HepG2 (cell line): ENCODE results near the gene MAP2K1.

Experiments used
- AGO1 ChIP-seq: fragments of 200-400 bp; formaldehyde crosslinking; IDR thresholded peaks from 2 replicates; pipeline ENCODE4 v1.6.1; 2017; ENCODE audit warnings: mild to moderate bottlenecking, low read depth, low read length, moderate library complexity; ENCODE audit not compliant: poor library complexity, severe bottlenecking
- IKZF1 ChIP-seq: fragments of 450-650 bp; IDR thresholded peaks from 2 replicates; pipeline ENCODE4 v1.7.1; 2016
- KDM1A ChIP-seq: IDR thresholded peaks from 2 replicates; pipeline ENCODE4 v1.6.1; 2016; ENCODE audit warnings: missing compliant biosample characterization
- NKX3-1 ChIP-seq: sonication (generic); formaldehyde crosslinking; IDR thresholded peaks from 2 replicates; pipeline ENCODE4 v1.5.0; 2020; ENCODE audit warnings: missing genetic modification reagents
- ZNF274 ChIP-seq: sonication (generic); formaldehyde crosslinking; IDR thresholded peaks from 2 replicates; pipeline ENCODE4 v1.5.1; 2020; ENCODE audit warnings: mild to moderate bottlenecking, missing genetic modification reagents
- ZSCAN29 ChIP-seq: sonication (generic); formaldehyde crosslinking; conservative IDR thresholded peaks from 2 replicates; pipeline ENCODE4 v1.4.0; 2020; ENCODE audit warnings: mild to moderate bottlenecking, missing genetic modification reagents
- TF ChIP-seq, protein P1 (sequence below): sonication (generic); formaldehyde crosslinking; IDR thresholded peaks from 2 replicates; pipeline ENCODE4 v1.5.0; 2020; ENCODE audit warnings: mild to moderate bottlenecking, missing genetic modification reagents, moderate library complexity
- TF ChIP-seq, protein P2 (sequence below): sonication (generic); formaldehyde crosslinking; IDR thresholded peaks from 2 replicates; pipeline ENCODE4 v1.5.1; 2020; ENCODE audit warnings: mild to moderate bottlenecking, missing genetic modification reagents, moderate library complexity
- TF ChIP-seq, protein P3 (sequence below): sonication (generic); formaldehyde crosslinking; IDR thresholded peaks from 2 replicates; pipeline ENCODE4 v1.4.0; 2020; ENCODE audit warnings: low read depth, mild to moderate bottlenecking, missing genetic modification reagents
- TF ChIP-seq, protein P4 (sequence below): sonication (generic); formaldehyde crosslinking; IDR thresholded peaks from 2 replicates; pipeline ENCODE4 v1.8.0; 2022; ENCODE audit warnings: mild to moderate bottlenecking, missing genetic modification reagents, borderline replicate concordance

DNA sequence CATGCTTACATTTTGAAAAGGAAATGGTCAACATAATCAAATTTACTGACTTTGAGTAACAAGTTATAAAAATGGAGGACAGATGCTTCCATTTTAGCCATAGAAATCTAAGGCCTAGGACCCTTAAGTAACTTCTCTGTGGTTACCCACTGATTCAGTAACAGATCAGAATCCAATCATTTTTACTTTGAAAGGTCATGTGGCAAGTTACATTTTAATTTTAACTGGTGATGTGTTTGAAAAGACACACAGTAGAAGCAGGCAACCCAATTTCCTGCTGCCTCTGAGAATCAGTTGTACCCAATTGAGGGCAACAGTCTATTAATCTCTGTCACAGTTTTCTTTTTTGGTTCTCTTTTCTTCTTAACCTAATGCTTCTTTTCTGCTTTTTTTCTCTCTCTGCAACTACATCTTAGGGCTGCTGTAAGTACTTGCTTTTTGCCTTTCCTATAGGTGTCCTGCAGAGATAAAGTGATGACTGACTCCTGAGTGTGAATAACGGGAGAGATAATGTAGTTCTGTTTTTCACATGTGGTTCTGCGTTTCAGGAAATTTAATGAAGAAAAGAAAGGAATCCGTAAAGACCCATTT lies 121.7 kb downstream of the MAP2K1 start:
- TF ChIP-seq, protein P1, sequence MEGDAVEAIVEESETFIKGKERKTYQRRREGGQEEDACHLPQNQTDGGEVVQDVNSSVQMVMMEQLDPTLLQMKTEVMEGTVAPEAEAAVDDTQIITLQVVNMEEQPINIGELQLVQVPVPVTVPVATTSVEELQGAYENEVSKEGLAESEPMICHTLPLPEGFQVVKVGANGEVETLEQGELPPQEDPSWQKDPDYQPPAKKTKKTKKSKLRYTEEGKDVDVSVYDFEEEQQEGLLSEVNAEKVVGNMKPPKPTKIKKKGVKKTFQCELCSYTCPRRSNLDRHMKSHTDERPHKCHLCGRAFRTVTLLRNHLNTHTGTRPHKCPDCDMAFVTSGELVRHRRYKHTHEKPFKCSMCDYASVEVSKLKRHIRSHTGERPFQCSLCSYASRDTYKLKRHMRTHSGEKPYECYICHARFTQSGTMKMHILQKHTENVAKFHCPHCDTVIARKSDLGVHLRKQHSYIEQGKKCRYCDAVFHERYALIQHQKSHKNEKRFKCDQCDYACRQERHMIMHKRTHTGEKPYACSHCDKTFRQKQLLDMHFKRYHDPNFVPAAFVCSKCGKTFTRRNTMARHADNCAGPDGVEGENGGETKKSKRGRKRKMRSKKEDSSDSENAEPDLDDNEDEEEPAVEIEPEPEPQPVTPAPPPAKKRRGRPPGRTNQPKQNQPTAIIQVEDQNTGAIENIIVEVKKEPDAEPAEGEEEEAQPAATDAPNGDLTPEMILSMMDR (CRISPR knock-in tag) = no peak
- TF ChIP-seq KDM1A (CRISPR knock-in tag) (no peak), IKZF1 (no peak), ZNF274 (CRISPR knock-in tag) (no peak), NKX3-1 (CRISPR knock-in tag) (no peak), AGO1 (no peak), ZSCAN29 (CRISPR knock-in tag) (no peak)
- TF ChIP-seq, protein P2, sequence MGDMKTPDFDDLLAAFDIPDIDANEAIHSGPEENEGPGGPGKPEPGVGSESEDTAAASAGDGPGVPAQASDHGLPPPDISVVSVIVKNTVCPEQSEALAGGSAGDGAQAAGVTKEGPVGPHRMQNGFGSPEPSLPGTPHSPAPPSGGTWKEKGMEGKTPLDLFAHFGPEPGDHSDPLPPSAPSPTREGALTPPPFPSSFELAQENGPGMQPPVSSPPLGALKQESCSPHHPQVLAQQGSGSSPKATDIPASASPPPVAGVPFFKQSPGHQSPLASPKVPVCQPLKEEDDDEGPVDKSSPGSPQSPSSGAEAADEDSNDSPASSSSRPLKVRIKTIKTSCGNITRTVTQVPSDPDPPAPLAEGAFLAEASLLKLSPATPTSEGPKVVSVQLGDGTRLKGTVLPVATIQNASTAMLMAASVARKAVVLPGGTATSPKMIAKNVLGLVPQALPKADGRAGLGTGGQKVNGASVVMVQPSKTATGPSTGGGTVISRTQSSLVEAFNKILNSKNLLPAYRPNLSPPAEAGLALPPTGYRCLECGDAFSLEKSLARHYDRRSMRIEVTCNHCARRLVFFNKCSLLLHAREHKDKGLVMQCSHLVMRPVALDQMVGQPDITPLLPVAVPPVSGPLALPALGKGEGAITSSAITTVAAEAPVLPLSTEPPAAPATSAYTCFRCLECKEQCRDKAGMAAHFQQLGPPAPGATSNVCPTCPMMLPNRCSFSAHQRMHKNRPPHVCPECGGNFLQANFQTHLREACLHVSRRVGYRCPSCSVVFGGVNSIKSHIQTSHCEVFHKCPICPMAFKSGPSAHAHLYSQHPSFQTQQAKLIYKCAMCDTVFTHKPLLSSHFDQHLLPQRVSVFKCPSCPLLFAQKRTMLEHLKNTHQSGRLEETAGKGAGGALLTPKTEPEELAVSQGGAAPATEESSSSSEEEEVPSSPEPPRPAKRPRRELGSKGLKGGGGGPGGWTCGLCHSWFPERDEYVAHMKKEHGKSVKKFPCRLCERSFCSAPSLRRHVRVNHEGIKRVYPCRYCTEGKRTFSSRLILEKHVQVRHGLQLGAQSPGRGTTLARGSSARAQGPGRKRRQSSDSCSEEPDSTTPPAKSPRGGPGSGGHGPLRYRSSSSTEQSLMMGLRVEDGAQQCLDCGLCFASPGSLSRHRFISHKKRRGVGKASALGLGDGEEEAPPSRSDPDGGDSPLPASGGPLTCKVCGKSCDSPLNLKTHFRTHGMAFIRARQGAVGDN (CRISPR knock-in tag) = no peak
- TF ChIP-seq, protein P3, sequence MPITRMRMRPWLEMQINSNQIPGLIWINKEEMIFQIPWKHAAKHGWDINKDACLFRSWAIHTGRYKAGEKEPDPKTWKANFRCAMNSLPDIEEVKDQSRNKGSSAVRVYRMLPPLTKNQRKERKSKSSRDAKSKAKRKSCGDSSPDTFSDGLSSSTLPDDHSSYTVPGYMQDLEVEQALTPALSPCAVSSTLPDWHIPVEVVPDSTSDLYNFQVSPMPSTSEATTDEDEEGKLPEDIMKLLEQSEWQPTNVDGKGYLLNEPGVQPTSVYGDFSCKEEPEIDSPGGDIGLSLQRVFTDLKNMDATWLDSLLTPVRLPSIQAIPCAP = no peak
- TF ChIP-seq, protein P4, sequence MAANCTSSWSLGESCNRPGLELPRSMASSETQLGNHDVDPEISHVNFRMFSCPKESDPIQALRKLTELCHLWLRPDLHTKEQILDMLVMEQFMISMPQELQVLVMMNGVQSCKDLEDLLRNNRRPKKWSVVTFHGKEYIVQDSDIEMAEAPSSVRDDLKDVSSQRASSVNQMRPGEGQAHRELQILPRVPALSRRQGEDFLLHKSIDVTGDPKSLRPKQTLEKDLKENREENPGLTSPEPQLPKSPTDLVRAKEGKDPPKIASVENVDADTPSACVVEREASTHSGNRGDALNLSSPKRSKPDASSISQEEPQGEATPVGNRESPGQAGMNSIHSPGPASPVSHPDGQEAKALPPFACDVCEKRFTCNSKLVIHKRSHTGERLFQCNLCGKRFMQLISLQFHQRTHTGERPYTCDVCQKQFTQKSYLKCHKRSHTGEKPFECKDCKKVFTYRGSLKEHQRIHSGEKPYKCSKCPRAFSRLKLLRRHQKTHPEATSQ = no peak
